ENCODE measurements around the gene GALNT13.

DNA sequence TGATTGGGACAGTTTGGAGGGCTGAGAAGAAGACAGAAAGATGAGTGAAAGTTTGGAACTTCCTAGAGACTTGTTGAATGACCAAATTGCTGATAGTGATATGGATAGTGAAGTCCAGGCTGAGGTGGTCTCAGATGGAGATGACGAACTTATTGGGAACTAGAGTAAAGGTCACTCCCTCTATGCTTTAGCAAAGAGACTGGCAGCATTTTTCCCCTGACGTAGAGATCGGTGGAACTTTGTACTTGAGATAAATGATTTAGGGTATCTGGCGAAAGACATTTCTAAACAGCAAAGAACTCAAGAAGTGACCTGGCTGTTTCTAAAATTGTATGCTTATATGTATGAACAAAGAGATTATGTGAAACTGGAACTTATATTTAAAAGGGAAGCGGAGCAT lies 605.6 kb downstream of the GALNT13 start:
- TF ChIP-seq POLR2A (IDR thresholded peaks at IDR 0.05), result no peak
- TF ChIP-seq, protein P1, sequence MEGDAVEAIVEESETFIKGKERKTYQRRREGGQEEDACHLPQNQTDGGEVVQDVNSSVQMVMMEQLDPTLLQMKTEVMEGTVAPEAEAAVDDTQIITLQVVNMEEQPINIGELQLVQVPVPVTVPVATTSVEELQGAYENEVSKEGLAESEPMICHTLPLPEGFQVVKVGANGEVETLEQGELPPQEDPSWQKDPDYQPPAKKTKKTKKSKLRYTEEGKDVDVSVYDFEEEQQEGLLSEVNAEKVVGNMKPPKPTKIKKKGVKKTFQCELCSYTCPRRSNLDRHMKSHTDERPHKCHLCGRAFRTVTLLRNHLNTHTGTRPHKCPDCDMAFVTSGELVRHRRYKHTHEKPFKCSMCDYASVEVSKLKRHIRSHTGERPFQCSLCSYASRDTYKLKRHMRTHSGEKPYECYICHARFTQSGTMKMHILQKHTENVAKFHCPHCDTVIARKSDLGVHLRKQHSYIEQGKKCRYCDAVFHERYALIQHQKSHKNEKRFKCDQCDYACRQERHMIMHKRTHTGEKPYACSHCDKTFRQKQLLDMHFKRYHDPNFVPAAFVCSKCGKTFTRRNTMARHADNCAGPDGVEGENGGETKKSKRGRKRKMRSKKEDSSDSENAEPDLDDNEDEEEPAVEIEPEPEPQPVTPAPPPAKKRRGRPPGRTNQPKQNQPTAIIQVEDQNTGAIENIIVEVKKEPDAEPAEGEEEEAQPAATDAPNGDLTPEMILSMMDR (IDR thresholded peaks at IDR 0.05), result no peak
